Femur (tissue), 1 donor: ENCODE data around the gene HRH1.
"Not testable (repeated sequence)": the region's sequence is repeated elsewhere in the genome, so short reads cannot be mapped to it uniquely, and the experiment has no call there.

ENCODE experiments used
- DNase-seq: peaks from one replicate; pipeline ENCODE4 v3.0.0-alpha.2; 2017

HRH1 gene

GRCh38 chr3:11211531-11212298, 57.4 kb downstream of the HRH1 start:
- no peak for DNase-seq

GRCh38 chr3:11212299-11212608, 58.0 kb downstream of the HRH1 start:
- DNase-seq, result no peak

- DNase-seq, result no peak
These were observed 58.5 kb downstream of the HRH1 start for GRCh38 chr3:11212784-11213183.

- no peak for DNase-seq
These were observed 59.6 kb downstream of the HRH1 start for GRCh38 chr3:11213810-11214450.

- DNase-seq, result no peak
These were observed 60.2 kb downstream of the HRH1 start for GRCh38 chr3:11214451-11214978.

GRCh38 chr3:11217370-11217769, 63.1 kb downstream of the HRH1 start:
- not testable (repeated sequence) for DNase-seq

- DNase-seq, result no peak
These were observed 65.9 kb downstream of the HRH1 start for GRCh38 chr3:11220230-11220629.

GRCh38 chr3:11221818-11222415, 67.6 kb downstream of the HRH1 start:
- DNase-seq, result no peak

- no peak for DNase-seq
These were observed 69.7 kb downstream of the HRH1 start for GRCh38 chr3:11224010-11224409.

GRCh38 chr3:11224870-11225229, 70.6 kb downstream of the HRH1 start:
- no peak for DNase-seq

- DNase-seq, result no peak
These were observed 71.7 kb downstream of the HRH1 start for GRCh38 chr3:11226042-11226370.

GRCh38 chr3:11228041-11228440, 73.7 kb downstream of the HRH1 start:
- DNase-seq, result no peak

- DNase-seq, result no peak
These were observed 75.8 kb downstream of the HRH1 start for GRCh38 chr3:11230125-11230524.

- DNase-seq, result no peak
These were observed 76.5 kb downstream of the HRH1 start for GRCh38 chr3:11230832-11231231.

- DNase-seq, result no peak
These were observed 81.1 kb downstream of the HRH1 start for GRCh38 chr3:11235385-11235784.

- peak; percentile 34 for DNase-seq
These were observed 82.5 kb downstream of the HRH1 start for GRCh38 chr3:11236588-11237461.

- no peak for DNase-seq
These were observed 83.8 kb downstream of the HRH1 start for GRCh38 chr3:11238060-11238459.

GRCh38 chr3:11238880-11239279, 84.6 kb downstream of the HRH1 start:
- DNase-seq, result no peak

- DNase-seq, result no peak
These were observed 85.5 kb downstream of the HRH1 start for GRCh38 chr3:11239796-11240195.

GRCh38 chr3:11240496-11240895, 86.2 kb downstream of the HRH1 start:
- no peak for DNase-seq

- DNase-seq, result no peak
These were observed 89.9 kb downstream of the HRH1 start for GRCh38 chr3:11244121-11244677.

GRCh38 chr3:11245276-11245675, 91.0 kb downstream of the HRH1 start:
- DNase-seq, result no peak
